Lung (tissue), 12 donors: ENCODE measurements around the gene SLC2A11. TPM values are rescaled to one million over a fixed set of nuclear protein-coding genes. Genes with fewer than 3 reads are reported as not detected.
"Not testable (repeated sequence)": the region's sequence is repeated elsewhere in the genome, so short reads cannot be mapped to it uniquely, and the experiment has no call there.

Experiments used
- ATAC-seq: fragments of 200-7000 bp; cut with Tn5 transposase; one replicate; pipeline ENCODE4 v1.9.1; 2020; ENCODE audit warnings: moderate number of reproducible peaks; ENCODE audit not compliant: insufficient read depth, low FRiP score
- DNase-seq, 3 donors: peaks; one replicate each; pipeline ENCODE4 v3.0.0-alpha.2; 2013 to 2017
- H3K27ac ChIP-seq, 2 donors: one replicate each; pipeline ENCODE4 v1.5.1; 2013; ENCODE audit warnings: mild to moderate bottlenecking in 2 of 2, moderate library complexity in 2 of 2, control low read depth in 1 of 2, inconsistent platforms in 1 of 2, low read depth in 1 of 2, low read length in 1 of 2
- H3K27me3 ChIP-seq, 3 donors: one replicate each; pipeline ENCODE4 v1.5.1; 2013; ENCODE audit warnings: low read length in 2 of 3; ENCODE audit not compliant: control insufficient read depth in 3 of 3, insufficient read depth in 3 of 3
- H3K36me3 ChIP-seq, 4 donors: one replicate each; pipeline ENCODE4 v1.5.1; 2013; ENCODE audit warnings: low read length in 4 of 4, mild to moderate bottlenecking in 1 of 4, moderate library complexity in 1 of 4; ENCODE audit not compliant: control insufficient read depth in 4 of 4, insufficient read depth in 4 of 4
- H3K4me1 ChIP-seq, 5 donors: one replicate each; pipeline ENCODE4 v1.5.1; 2013; ENCODE audit warnings: low read length in 5 of 5, mild to moderate bottlenecking in 2 of 5, moderate library complexity in 1 of 5; ENCODE audit not compliant: control insufficient read depth in 5 of 5, insufficient read depth in 5 of 5
- H3K4me3 ChIP-seq: one replicate; pipeline ENCODE4 v1.5.1; 2013; ENCODE audit warnings: mild to moderate bottlenecking, control low read depth, moderate library complexity
- H3K9ac ChIP-seq, 2 donors: one replicate each; pipeline ENCODE4 v1.5.1; 2013; ENCODE audit warnings: low read length in 2 of 2, control low read depth in 1 of 2; ENCODE audit not compliant: insufficient read depth in 1 of 2
- H3K9me3 ChIP-seq, 4 donors: one replicate each; pipeline ENCODE4 v1.5.1; 2013; ENCODE audit warnings: low read length in 3 of 4, mild to moderate bottlenecking in 1 of 4, moderate library complexity in 1 of 4; ENCODE audit not compliant: control insufficient read depth in 4 of 4, insufficient read depth in 3 of 4
- WGBS, 2 donors: extraction: QIAGEN DNeasy Blood & Tissue Kit; methylation state at CpG; one replicate each; pipeline ENCODE4 v1.1.7; 2013; 5-methylcytosine and 5-hydroxymethylcytosine counted together
- polyA plus RNA-seq, 2 donors: library from polyadenylated mRNA; stranded (reverse); fragments of 200-250 nt; gene quantifications; one replicate each; pipeline ENCODE4 v1.2.1, GENCODE V29; 2013
- total RNA-seq, 2 donors: library from RNA; depleted of rRNA in 1 of 2; stranded (reverse); fragments of >200 nt in 1 of 2; gene quantifications; one replicate each; pipeline ENCODE4 v1.2.1, GENCODE V29; 2014 to 2021
- TF ChIP-seq, protein P1 (sequence below): IDR thresholded peaks from 2 replicates; pipeline ENCODE4 v1.5.1; 2012; ENCODE audit warnings: mild to moderate bottlenecking; ENCODE audit errors: control extremely low read depth, extremely low read depth
- donor health status: control.
- donor health status: control.
- donor health status: Bipolar disorder and iron deficiency.
- donor health status: healthy.
- donor health status: DM: yes; HTN: yes; CAD: no.

The SLC2A11 gene
- total and polyA plus RNA-seq, 4 donors: 3.9 to 14.1 (median 10.3) TPM

DNA sequence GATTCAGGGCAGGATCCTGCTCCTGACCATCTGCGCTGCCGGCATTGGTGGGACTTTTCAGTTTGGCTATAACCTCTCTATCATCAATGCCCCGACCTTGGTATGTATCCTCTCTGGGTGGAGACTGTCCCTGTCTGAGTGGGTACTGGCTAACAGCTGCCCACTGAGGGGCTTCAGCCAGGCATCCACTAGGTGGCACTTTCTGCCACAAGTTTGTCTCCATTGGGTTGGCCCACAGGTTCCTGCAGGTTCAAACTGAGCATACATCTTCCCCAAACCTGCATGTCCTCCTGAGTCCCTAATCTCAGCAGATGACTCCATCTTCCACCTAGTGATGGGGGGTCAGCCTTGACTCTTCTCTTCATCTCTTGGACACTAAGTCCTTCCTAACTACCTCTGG lies 4.4 kb downstream of the SLC2A11 start:
- ATAC-seq (no peak), DNase-seq (peak in 1 of 3 donors; percentile 42)
- 81% methylated on average over 3 of the region's 3 CpGs for WGBS, 2 donors

DNA sequence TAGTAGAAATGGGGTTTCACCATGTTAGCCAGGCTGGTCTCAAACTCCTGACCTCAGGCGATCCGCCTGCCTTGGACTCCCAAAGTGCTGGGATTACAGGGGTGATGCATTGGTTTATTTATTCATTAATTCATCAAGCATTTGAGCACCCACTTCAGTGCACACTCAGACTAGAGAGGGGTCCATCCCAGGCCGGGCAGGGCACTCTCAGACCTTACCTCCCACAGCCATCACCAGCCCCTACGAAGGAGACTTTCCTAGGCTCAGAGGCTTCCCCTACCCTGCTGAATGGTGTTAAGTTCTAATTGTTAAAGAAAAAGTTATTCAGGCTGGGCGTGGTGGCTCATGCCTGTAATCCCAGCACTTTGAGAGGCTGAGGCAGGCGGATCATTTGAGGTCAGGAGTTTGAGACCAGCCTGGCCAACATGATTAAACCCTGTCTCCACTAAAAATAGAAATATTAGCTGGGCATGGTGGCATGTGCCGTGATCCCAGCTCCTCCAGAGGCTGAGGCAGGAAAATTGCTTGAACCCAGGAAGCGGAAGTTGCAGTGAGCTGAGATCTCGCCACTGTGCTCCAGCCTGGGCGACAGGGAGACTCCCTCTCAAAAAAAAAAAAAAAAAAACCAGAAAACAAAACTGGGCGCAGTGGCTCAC lies 7.0 kb downstream of the SLC2A11 start:
- H3K27ac ChIP-seq, H3K4me3 ChIP-seq, H3K9ac ChIP-seq, DNase-seq, H3K9me3 ChIP-seq, H3K4me1 ChIP-seq, H3K27me3 ChIP-seq, H3K36me3 ChIP-seq, ATAC-seq: not testable (repeated sequence)
- 69 to 70% methylated on average over 11 of the region's 11 CpGs for WGBS, 2 donors

More for the DNA sequence above, 4.4 kb downstream of the SLC2A11 start:
- Histone ChIP-seq H3K9me3 (no peaks in the 10 kb centered on the region), H3K4me1 (peaks cover 0 to 9% (median 0%) of the 10 kb centered on the region in 5 donors), H3K27me3 (no peaks in the 10 kb centered on the region), H3K27ac (no peak overlapping the region), H3K4me3 (no peak overlapping the region), H3K36me3 (peaks cover 0 to 5% (median 0%) of the 10 kb centered on the region in 4 donors), H3K9ac (no peak overlapping the region)
- TF ChIP-seq, protein P1, sequence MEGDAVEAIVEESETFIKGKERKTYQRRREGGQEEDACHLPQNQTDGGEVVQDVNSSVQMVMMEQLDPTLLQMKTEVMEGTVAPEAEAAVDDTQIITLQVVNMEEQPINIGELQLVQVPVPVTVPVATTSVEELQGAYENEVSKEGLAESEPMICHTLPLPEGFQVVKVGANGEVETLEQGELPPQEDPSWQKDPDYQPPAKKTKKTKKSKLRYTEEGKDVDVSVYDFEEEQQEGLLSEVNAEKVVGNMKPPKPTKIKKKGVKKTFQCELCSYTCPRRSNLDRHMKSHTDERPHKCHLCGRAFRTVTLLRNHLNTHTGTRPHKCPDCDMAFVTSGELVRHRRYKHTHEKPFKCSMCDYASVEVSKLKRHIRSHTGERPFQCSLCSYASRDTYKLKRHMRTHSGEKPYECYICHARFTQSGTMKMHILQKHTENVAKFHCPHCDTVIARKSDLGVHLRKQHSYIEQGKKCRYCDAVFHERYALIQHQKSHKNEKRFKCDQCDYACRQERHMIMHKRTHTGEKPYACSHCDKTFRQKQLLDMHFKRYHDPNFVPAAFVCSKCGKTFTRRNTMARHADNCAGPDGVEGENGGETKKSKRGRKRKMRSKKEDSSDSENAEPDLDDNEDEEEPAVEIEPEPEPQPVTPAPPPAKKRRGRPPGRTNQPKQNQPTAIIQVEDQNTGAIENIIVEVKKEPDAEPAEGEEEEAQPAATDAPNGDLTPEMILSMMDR: peak; percentile 27

DNA sequence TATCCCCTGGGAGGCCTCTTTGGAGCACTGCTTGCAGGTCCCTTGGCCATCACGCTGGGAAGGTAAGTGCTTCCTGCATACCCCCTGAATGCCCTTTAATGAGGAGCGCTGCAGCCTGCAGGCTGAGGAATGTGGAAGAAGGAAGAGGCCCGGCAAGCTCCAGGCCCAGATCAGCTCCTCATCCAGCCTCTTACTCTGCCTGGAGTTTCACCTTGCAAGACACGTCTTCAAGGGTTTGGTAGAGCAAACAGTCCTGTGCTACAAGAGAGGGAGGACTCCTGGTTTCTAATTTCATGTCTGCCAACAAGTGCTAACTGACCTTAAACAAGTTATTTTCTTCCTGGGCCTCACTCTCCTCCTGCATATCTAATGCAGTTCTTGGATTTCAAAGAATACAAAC lies 10.9 kb downstream of the SLC2A11 start:
- ATAC-seq (no peak), DNase-seq (peak in 1 of 3 donors; percentile 34)
- H3K4me1 ChIP-seq: no peaks in the 10 kb centered on the region
- TF ChIP-seq, protein P1: no peak
- H3K27ac ChIP-seq: peak overlapping the region in 1 of 2 donors; percentile 4
- WGBS, 2 donors: 75 to 93% methylated on average over 4 of the region's 4 CpGs
- H3K27me3 ChIP-seq: no peaks in the 10 kb centered on the region
- no peaks in the 10 kb centered on the region for H3K9me3 ChIP-seq
- no peak overlapping the region for H3K9ac ChIP-seq
- H3K4me3 ChIP-seq: no peak overlapping the region
- H3K36me3 ChIP-seq: peaks cover 0 to 7% (median 2%) of the 10 kb centered on the region in 4 donors

DNA sequence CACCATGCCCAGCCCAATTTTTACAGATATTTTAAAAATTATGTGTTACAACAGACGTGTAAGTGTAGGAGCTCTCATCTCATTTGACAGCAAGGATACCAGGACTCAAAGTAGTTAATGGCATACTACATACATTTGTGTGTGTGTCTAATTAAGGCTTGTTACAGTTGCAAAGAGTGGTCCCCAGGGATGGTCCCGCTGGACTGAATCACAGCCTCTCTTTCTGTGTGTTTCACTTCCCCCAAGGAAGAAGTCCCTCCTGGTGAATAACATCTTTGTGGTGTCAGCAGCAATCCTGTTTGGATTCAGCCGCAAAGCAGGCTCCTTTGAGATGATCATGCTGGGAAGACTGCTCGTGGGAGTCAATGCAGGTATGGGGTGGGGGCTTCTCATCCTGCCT lies 17.2 kb downstream of the SLC2A11 start:
- Histone ChIP-seq H3K9me3 (no peaks in the 10 kb centered on the region), H3K36me3 (peaks cover 0 to 7% (median 5%) of the 10 kb centered on the region in 4 donors), H3K9ac (no peak overlapping the region), H3K27me3 (no peaks in the 10 kb centered on the region), H3K4me1 (no peaks in the 10 kb centered on the region), H3K4me3 (no peak overlapping the region), H3K27ac (no peak overlapping the region)
- ATAC-seq (no peak), DNase-seq (no peak)
- TF ChIP-seq, protein P1: no peak
- 94 to 95% methylated on average over 4 of the region's 4 CpGs for WGBS, 2 donors
